HG02840 (cell line): ENCODE results near the gene XIST.
"Not testable (repeated sequence)": the region's sequence is repeated elsewhere in the genome, so short reads cannot be mapped to it uniquely, and the experiment has no call there.

Experiments
- ATAC-seq: cut with Tn5 transposase; IDR thresholded peaks from one replicate; pipeline ENCODE4 v1.9.1; 2021; ENCODE audit warnings: mild to moderate bottlenecking, moderate library complexity, moderate number of reproducible peaks; ENCODE audit not compliant: unreplicated experiment, low FRiP score

The XIST gene

GRCh38 chrX:73840120-73840924 lies 12.2 kb downstream of the XIST start:
- no peak for ATAC-seq

- ATAC-seq: no peak
Observed at GRCh38 chrX:73839152-73839551, 13.4 kb downstream of the XIST start.

- ATAC-seq: no peak
Observed at GRCh38 chrX:73838123-73838522, 14.4 kb downstream of the XIST start.

GRCh38 chrX:73836956-73837477 lies 15.5 kb downstream of the XIST start:
- no peak for ATAC-seq

- ATAC-seq: no peak
Observed at GRCh38 chrX:73834219-73834618, 18.3 kb downstream of the XIST start.

GRCh38 chrX:73832319-73832718 lies 20.2 kb downstream of the XIST start:
- ATAC-seq: no peak

- no peak for ATAC-seq
Observed at GRCh38 chrX:73831500-73831899, 21.0 kb downstream of the XIST start.

GRCh38 chrX:73830489-73831414 lies 21.8 kb downstream of the XIST start:
- ATAC-seq: no peak

GRCh38 chrX:73829890-73830466 lies 22.5 kb downstream of the XIST start:
- ATAC-seq: no peak

- ATAC-seq: no peak
Observed at GRCh38 chrX:73828080-73828720, 24.3 kb downstream of the XIST start.

GRCh38 chrX:73827406-73827805 lies 25.1 kb downstream of the XIST start:
- no peak for ATAC-seq

- ATAC-seq: no peak
Observed at GRCh38 chrX:73826996-73827395, 25.5 kb downstream of the XIST start.

GRCh38 chrX:73825569-73825968 lies 26.9 kb downstream of the XIST start:
- ATAC-seq: no peak

GRCh38 chrX:73823473-73824004 lies 29.0 kb downstream of the XIST start:
- ATAC-seq: no peak

- no peak for ATAC-seq
Observed at GRCh38 chrX:73822775-73823174, 29.7 kb downstream of the XIST start.

- no peak for ATAC-seq
Observed at GRCh38 chrX:73821921-73822559, 30.5 kb downstream of the XIST start.

GRCh38 chrX:73819864-73820558 lies 32.5 kb downstream of the XIST start:
- ATAC-seq: not testable (repeated sequence)

GRCh38 chrX:73818200-73819116 lies 34.1 kb downstream of the XIST start:
- ATAC-seq: no peak
